Measurements from ENCODE around the gene CYP2J2.

DNA sequence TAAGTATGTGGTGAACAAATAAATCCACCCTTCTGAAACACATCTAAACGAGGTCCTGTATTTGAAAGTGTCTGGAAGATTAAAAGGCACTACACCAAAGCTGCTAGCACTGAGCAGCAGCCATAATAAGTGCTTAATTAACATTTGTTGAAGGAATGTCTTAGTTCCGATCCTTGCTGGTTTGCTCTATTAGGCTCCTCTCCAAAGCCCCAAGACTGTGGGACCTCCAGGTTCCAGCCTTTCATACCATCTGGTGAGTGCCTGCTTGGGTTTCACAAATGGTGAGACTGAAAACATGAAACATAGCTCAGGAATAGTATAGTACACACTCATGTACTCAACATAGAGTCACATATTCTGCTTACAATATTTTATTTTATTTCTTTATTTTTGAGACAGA, 640 bp upstream of the CYP2J2 start:
- TF ChIP-seq, protein P1, sequence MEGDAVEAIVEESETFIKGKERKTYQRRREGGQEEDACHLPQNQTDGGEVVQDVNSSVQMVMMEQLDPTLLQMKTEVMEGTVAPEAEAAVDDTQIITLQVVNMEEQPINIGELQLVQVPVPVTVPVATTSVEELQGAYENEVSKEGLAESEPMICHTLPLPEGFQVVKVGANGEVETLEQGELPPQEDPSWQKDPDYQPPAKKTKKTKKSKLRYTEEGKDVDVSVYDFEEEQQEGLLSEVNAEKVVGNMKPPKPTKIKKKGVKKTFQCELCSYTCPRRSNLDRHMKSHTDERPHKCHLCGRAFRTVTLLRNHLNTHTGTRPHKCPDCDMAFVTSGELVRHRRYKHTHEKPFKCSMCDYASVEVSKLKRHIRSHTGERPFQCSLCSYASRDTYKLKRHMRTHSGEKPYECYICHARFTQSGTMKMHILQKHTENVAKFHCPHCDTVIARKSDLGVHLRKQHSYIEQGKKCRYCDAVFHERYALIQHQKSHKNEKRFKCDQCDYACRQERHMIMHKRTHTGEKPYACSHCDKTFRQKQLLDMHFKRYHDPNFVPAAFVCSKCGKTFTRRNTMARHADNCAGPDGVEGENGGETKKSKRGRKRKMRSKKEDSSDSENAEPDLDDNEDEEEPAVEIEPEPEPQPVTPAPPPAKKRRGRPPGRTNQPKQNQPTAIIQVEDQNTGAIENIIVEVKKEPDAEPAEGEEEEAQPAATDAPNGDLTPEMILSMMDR (IDR thresholded peaks at IDR 0.05), result no peak
- no peak for TF ChIP-seq POLR2A (IDR thresholded peaks at IDR 0.05)
